ENCODE results near the gene DOK6.
"Not testable (repeated sequence)": the region's sequence is repeated elsewhere in the genome, so short reads cannot be mapped to it uniquely, and the experiment has no call there.

DOK6 gene

GRCh38 chr18:69400253-69400975, at the start of gene DOK6:
TSS of gene DOK6 (plus strand) at chr18:69400888.
- no peak for DNase-seq

- no peak for DNase-seq
Measured at GRCh38 chr18:69353023-69353422, 47.7 kb upstream of the DOK6 start.

- no peak for DNase-seq
Measured at GRCh38 chr18:69357590-69357989, 43.1 kb upstream of the DOK6 start.

- DNase-seq, result no peak
Measured at GRCh38 chr18:69358212-69358895, 42.3 kb upstream of the DOK6 start.

- not testable (repeated sequence) for DNase-seq
Measured at GRCh38 chr18:69359768-69360167, 40.9 kb upstream of the DOK6 start.

GRCh38 chr18:69364930-69365329, 35.8 kb upstream of the DOK6 start:
- no peak for DNase-seq

- DNase-seq, result no peak
Measured at GRCh38 chr18:69365658-69366057, 35.0 kb upstream of the DOK6 start.

- no peak for DNase-seq
Measured at GRCh38 chr18:69367104-69367503, 33.6 kb upstream of the DOK6 start.

- DNase-seq, result no peak
Measured at GRCh38 chr18:69371729-69372128, 29.0 kb upstream of the DOK6 start.

GRCh38 chr18:69380324-69380723, 20.4 kb upstream of the DOK6 start:
- DNase-seq, result no peak

- no peak for DNase-seq
Measured at GRCh38 chr18:69383186-69383585, 17.5 kb upstream of the DOK6 start.

GRCh38 chr18:69387186-69387585, 13.5 kb upstream of the DOK6 start:
- DNase-seq, result no peak

GRCh38 chr18:69388222-69388621, 12.5 kb upstream of the DOK6 start:
- no peak for DNase-seq

- no peak for DNase-seq
Measured at GRCh38 chr18:69397096-69397495, 3.6 kb upstream of the DOK6 start.

GRCh38 chr18:69399253-69399652, 1.4 kb upstream of the DOK6 start:
- no peak for DNase-seq

- no peak for DNase-seq
Measured at GRCh38 chr18:69400976-69401225, 213 bp downstream of the DOK6 start.

- no peak for DNase-seq
Measured at GRCh38 chr18:69401226-69401971, 711 bp downstream of the DOK6 start.

GRCh38 chr18:69401972-69402532, 1.4 kb downstream of the DOK6 start:
- no peak for DNase-seq

- DNase-seq, result no peak
Measured at GRCh38 chr18:69402533-69402989, 1.9 kb downstream of the DOK6 start.

- no peak for DNase-seq
Measured at GRCh38 chr18:69408522-69408921, 7.8 kb downstream of the DOK6 start.

- DNase-seq, result no peak
Measured at GRCh38 chr18:69411199-69411598, 10.5 kb downstream of the DOK6 start.

GRCh38 chr18:69414184-69414583, 13.5 kb downstream of the DOK6 start:
- no peak for DNase-seq

- no peak for DNase-seq
Measured at GRCh38 chr18:69432847-69433246, 32.2 kb downstream of the DOK6 start.

- DNase-seq, result no peak
Measured at GRCh38 chr18:69435000-69435399, 34.3 kb downstream of the DOK6 start.

All from activated CD4-positive, alpha-beta T cell treated with anti-CD3 and anti-CD28 coated beads, Interleukin-2, amount 50 U/mL, for 4 hours (primary cell).